HepG2 (cell line): ENCODE measurements around the gene HMGB2. TPM values are rescaled to one million over a fixed set of nuclear protein-coding genes. Genes with fewer than 3 reads are reported as not detected.

Experiments used
- ATF7 ChIP-seq, 2 experiments: fragments of 450-650 bp in 1 of 2; sonication (generic) in 1 of 2; formaldehyde crosslinking in 1 of 2; IDR thresholded peaks; 2 replicates each; pipeline versions ENCODE4 v1.4.0 to v1.6.1; 2016 to 2020; ENCODE audit warnings: antibody characterized with exemption in 1 of 2, mild to moderate bottlenecking in 1 of 2, missing genetic modification reagents in 1 of 2
- BRCA1 ChIP-seq: sonication (generic); formaldehyde crosslinking; IDR thresholded peaks from 2 replicates; pipeline ENCODE4 v1.4.0; 2020; ENCODE audit warnings: missing genetic modification reagents
- ERF ChIP-seq: IDR thresholded peaks from 2 replicates; pipeline ENCODE4 v1.6.1; 2018; ENCODE audit warnings: missing biosample characterization, missing genetic modification reagents
- GZF1 ChIP-seq: sonication (generic); formaldehyde crosslinking; IDR thresholded peaks from 2 replicates; pipeline ENCODE4 v1.5.1; 2020; ENCODE audit warnings: mild to moderate bottlenecking, missing genetic modification reagents
- HNRNPH1 ChIP-seq: fragments of 200-400 bp; formaldehyde crosslinking; optimal IDR thresholded peaks from 2 replicates; pipeline ENCODE3; 2017; ENCODE audit warnings: mild to moderate bottlenecking, low read depth, low read length
- NFE2L1 ChIP-seq: sonication (generic); formaldehyde crosslinking; IDR thresholded peaks from 2 replicates; pipeline ENCODE4 v1.4.0; 2020; ENCODE audit warnings: missing genetic modification reagents, mild to moderate bottlenecking, borderline replicate concordance
- PHF8 ChIP-seq: sonication (generic); formaldehyde crosslinking; IDR thresholded peaks from 2 replicates; pipeline ENCODE4 v1.5.0; 2020; ENCODE audit warnings: missing genetic modification reagents
- REL ChIP-seq: sonication (generic); formaldehyde crosslinking; conservative IDR thresholded peaks from 2 replicates; pipeline ENCODE4 v1.8.0; 2022; ENCODE audit warnings: mild to moderate bottlenecking, missing genetic modification reagents, moderate library complexity
- SALL1 ChIP-seq: sonication (generic); formaldehyde crosslinking; IDR thresholded peaks from 2 replicates; pipeline ENCODE4 v1.8.0; 2022; ENCODE audit warnings: mild to moderate bottlenecking, missing genetic modification reagents
- SIN3A ChIP-seq: IDR thresholded peaks from 2 replicates; pipeline ENCODE4 v1.6.1; 2011; ENCODE audit warnings: low read depth, mild to moderate bottlenecking, control low read depth, low read length, borderline replicate concordance
- SRSF1 ChIP-seq: fragments of 200-400 bp; formaldehyde crosslinking; optimal IDR thresholded peaks from 2 replicates; pipeline ENCODE3; 2017; ENCODE audit warnings: mild to moderate bottlenecking, low read depth, low read length, moderate library complexity
- THAP7 ChIP-seq: sonication (generic); formaldehyde crosslinking; IDR thresholded peaks from 2 replicates; pipeline ENCODE4 v1.8.1; 2023; ENCODE audit warnings: mild to moderate bottlenecking, missing genetic modification reagents
- THAP9 ChIP-seq: sonication (generic); formaldehyde crosslinking; IDR thresholded peaks from 2 replicates; pipeline ENCODE4; 2020; ENCODE audit warnings: missing genetic modification reagents, mild to moderate bottlenecking, borderline replicate concordance
- THYN1 ChIP-seq: sonication (generic); formaldehyde crosslinking; IDR thresholded peaks from 2 replicates; pipeline ENCODE4 v1.8.1; 2023; ENCODE audit warnings: low read depth, mild to moderate bottlenecking, moderate library complexity, missing genetic modification reagents, borderline replicate concordance
- ZBTB3 ChIP-seq: sonication (generic); formaldehyde crosslinking; IDR thresholded peaks from 2 replicates; pipeline ENCODE4 v1.4.0; 2020; ENCODE audit warnings: low read depth, mild to moderate bottlenecking, moderate library complexity, missing genetic modification reagents, borderline replicate concordance
- ZBTB7B ChIP-seq: sonication (generic); formaldehyde crosslinking; IDR thresholded peaks from 2 replicates; pipeline ENCODE4 v1.4.0; 2020; ENCODE audit warnings: missing genetic modification reagents
- ZNF430 ChIP-seq: sonication (generic); formaldehyde crosslinking; IDR thresholded peaks from 2 replicates; pipeline ENCODE4 v1.9.0; 2021; ENCODE audit warnings: mild to moderate bottlenecking, missing genetic modification reagents
- ZNF543 ChIP-seq: sonication (generic); formaldehyde crosslinking; IDR thresholded peaks from 2 replicates; pipeline ENCODE4 v1.4.0; 2020; ENCODE audit warnings: mild to moderate bottlenecking, missing genetic modification reagents
- ZNF572 ChIP-seq: sonication (generic); formaldehyde crosslinking; IDR thresholded peaks from 2 replicates; pipeline ENCODE4 v1.5.1; 2020; ENCODE audit warnings: mild to moderate bottlenecking, missing genetic modification reagents
- ZNF589 ChIP-seq: sonication (generic); formaldehyde crosslinking; conservative IDR thresholded peaks from 2 replicates; pipeline ENCODE4 v1.8.0; 2022; ENCODE audit warnings: mild to moderate bottlenecking, moderate library complexity, missing genetic modification reagents
- ZNF605 ChIP-seq: sonication (generic); formaldehyde crosslinking; IDR thresholded peaks from 2 replicates; pipeline ENCODE4 v1.8.0; 2022; ENCODE audit warnings: mild to moderate bottlenecking, missing genetic modification reagents
- ZNF615 ChIP-seq: sonication (generic); formaldehyde crosslinking; IDR thresholded peaks from 2 replicates; pipeline ENCODE4 v1.5.0; 2020; ENCODE audit warnings: mild to moderate bottlenecking, missing genetic modification reagents, borderline replicate concordance
- ZNF644 ChIP-seq: IDR thresholded peaks from 2 replicates; pipeline ENCODE4 v1.6.1; 2016; ENCODE audit warnings: low read depth
- ZNF724P ChIP-seq: sonication (generic); formaldehyde crosslinking; IDR thresholded peaks from 2 replicates; pipeline ENCODE4 v1.8.0; 2022; ENCODE audit warnings: missing genetic modification reagents, borderline replicate concordance
- polyA plus RNA-seq, 8 experiments: library from polyadenylated mRNA; depleted of rRNA in 3 of 8; stranded (reverse) in 7 of 8; unstranded in 1 of 8; fragments of >200 nt; fragmentation: Illumina TruSeq in 4 of 8; extraction: Trizol in 4 of 8; gene quantifications; 2 replicates each; pipeline versions ENCODE4 v1.2.1 to v1.2.3, GENCODE V29; 2011 to 2016; ENCODE audit warnings: low read depth in 4 of 8, missing spikeins in 1 of 8, mixed read lengths in 1 of 8; ENCODE audit not compliant: insufficient read depth in 1 of 8
- total RNA-seq, 5 experiments: library from RNA; depleted of rRNA; stranded (reverse); fragments of >200 nt; fragmentation: Illumina TruSeq; extraction: Trizol; gene quantifications; 2 replicates each; pipeline ENCODE4 v1.2.3, GENCODE V29; 2016; ENCODE audit warnings: low read depth in 1 of 5
- TF ChIP-seq, protein P1 (sequence below): sonication (generic); formaldehyde crosslinking; IDR thresholded peaks from 2 replicates; pipeline ENCODE4 v1.4.0; 2020; ENCODE audit warnings: missing genetic modification reagents

The HMGB2 gene
- total and polyA plus RNA-seq, 2 of the 13 experiments (the other 11 are each of a cell fraction or from before 2014, with no cell fraction given), result 90.5 to 332 TPM

GRCh38 chr4:173334085-173334890 lies at the start of gene HMGB2 (continued):
- TF ChIP-seq THAP9 (CRISPR knock-in tag) (peak; percentile 21; the same call in 1 of the 2 replicates), ZNF605 (CRISPR knock-in tag) (0 out of 2 replicates have a peak, but pooled peaks have one; percentile 18), NFE2L1 (no peak), ZNF724P (CRISPR knock-in tag) (peak; percentile 98), ERF (CRISPR knock-in tag) (peak; percentile 67; the same call in 1 of the 2 replicates), PHF8 (peak; percentile 85), ZNF572 (0 out of 2 replicates have a peak, but pooled peaks have one; percentile 43), ZNF644 (CRISPR knock-in tag) (no peak), SRSF1 (peak; percentile 67), BRCA1 (CRISPR knock-in tag) (0 out of 2 replicates have a peak, but pooled peaks have one; percentile 50), SIN3A (peak; percentile 54; the same call in 1 of the 2 replicates), ZNF543 (CRISPR knock-in tag) (peak; percentile 76; the same call in 1 of the 2 replicates), THAP7 (no peak), ZNF615 (CRISPR knock-in tag) (0 out of 2 replicates have a peak, but pooled peaks have one; percentile 15), GZF1 (CRISPR knock-in tag) (0 out of 2 replicates have a peak, but pooled peaks have one; percentile 49), ATF7 (IDR thresholded peaks at IDR 0.05) (no peak), ATF7 (CRISPR knock-in tag; IDR thresholded peaks at IDR 0.05) (peak; percentile 74), ZNF430 (peak; percentile 59; the same call in 1 of the 2 replicates), SALL1 (peak; percentile 72), ZBTB3 (CRISPR knock-in tag) (no peak), REL (peak; percentile 100), HNRNPH1 (no peak), ZNF589 (CRISPR knock-in tag) (peak; percentile 92), ZBTB7B (0 out of 2 replicates have a peak, but pooled peaks have one; percentile 48), THYN1 (CRISPR knock-in tag) (0 out of 2 replicates have a peak, but pooled peaks have one; percentile 96)
- TF ChIP-seq, protein P1, sequence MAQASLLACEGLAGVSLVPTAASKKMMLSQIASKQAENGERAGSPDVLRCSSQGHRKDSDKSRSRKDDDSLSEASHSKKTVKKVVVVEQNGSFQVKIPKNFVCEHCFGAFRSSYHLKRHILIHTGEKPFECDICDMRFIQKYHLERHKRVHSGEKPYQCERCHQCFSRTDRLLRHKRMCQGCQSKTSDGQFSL (CRISPR knock-in tag), result no peak
